PC-3 (cell line): Measurements from ENCODE around the gene SLC6A7.

Source experiments
- CTCF ChIP-seq: fragments of 300-600 bp; sonication (generic); conservative IDR thresholded peaks from 2 replicates; pipeline ENCODE4 v1.5.1; 2017; ENCODE audit warnings: antibody characterized with exemption, low read depth, mild to moderate bottlenecking, low read length
- EZH2 ChIP-seq: fragments of 300-600 bp; sonication (generic); IDR thresholded peaks from one replicate; pipeline ENCODE4 v1.6.1; 2017; ENCODE audit warnings: antibody characterized with exemption, mild to moderate bottlenecking, low read length; ENCODE audit not compliant: unreplicated experiment

GRCh38 chr5:150159741-150160179, 30.1 kb upstream of the SLC6A7 start:
- TF ChIP-seq CTCF (no peak), EZH2 (no peak)
